OCI-LY3 (cell line): ENCODE data around the gene CBR4.

Source experiments
- EZH2phosphoT487 ChIP-seq: fragments of 200-600 bp; shearing (Covaris generic); IDR thresholded peaks from 2 replicates; pipeline ENCODE4 v1.6.1; 2018; ENCODE audit warnings: antibody characterized with exemption, mixed run types, low read depth
- TF ChIP-seq, protein P1 (sequence below): fragments of 200-600, 300-600 bp; sonication (generic); IDR thresholded peaks from 2 replicates; pipeline ENCODE4 v1.5.1; 2014; ENCODE audit warnings: antibody characterized with exemption, low read length, low read depth

DNA sequence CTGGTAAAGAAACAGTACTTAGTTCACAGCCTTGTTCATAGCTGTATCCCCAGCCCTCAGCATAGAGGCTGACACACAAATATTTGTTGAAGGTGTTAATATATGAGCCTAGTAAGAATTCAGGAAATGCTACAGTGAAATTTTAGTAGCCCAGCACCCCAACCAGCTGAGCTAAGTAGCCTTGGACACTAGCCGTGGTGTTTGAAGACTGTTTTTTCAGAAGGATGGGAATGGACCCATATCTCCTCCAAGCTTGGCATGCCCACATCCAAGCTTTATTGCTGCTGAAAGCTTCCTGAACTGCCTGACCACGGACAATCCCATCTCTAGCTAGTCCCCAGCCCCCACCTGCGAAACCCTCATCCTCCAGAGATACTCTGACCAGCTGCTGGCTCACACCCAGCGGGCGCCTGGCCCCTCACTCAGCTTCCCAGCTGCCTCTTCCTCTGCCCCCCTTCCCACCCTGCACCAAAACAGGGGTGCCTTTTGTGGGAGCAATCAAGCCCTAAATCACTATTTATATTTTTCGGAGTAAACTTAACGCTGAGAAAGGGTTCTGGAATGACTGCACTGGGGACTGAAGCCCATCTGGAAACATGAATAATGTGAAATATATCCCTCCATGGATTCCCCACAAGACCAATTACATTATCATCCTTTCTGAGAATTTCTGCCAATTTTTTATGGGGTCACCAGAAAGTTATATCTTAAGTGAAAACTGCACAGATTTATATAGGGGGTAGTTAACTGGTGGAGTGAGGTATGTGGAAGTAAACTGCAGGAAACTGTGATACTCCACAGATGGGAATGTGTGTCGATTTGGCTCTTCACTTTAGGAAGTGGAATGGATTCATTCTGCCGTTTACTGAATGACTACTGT is 41.1 kb upstream of the CBR4 start:
- TF ChIP-seq, protein P1, sequence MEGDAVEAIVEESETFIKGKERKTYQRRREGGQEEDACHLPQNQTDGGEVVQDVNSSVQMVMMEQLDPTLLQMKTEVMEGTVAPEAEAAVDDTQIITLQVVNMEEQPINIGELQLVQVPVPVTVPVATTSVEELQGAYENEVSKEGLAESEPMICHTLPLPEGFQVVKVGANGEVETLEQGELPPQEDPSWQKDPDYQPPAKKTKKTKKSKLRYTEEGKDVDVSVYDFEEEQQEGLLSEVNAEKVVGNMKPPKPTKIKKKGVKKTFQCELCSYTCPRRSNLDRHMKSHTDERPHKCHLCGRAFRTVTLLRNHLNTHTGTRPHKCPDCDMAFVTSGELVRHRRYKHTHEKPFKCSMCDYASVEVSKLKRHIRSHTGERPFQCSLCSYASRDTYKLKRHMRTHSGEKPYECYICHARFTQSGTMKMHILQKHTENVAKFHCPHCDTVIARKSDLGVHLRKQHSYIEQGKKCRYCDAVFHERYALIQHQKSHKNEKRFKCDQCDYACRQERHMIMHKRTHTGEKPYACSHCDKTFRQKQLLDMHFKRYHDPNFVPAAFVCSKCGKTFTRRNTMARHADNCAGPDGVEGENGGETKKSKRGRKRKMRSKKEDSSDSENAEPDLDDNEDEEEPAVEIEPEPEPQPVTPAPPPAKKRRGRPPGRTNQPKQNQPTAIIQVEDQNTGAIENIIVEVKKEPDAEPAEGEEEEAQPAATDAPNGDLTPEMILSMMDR, result no peak
- TF ChIP-seq EZH2phosphoT487, result no peak
